Choroid plexus epithelial cell (primary cell): ENCODE measurements around the gene UGP2.

Experiments used
- DNase-seq: peaks from one replicate; pipeline ENCODE4 v3.0.0-alpha.2; 2010; ENCODE audit warnings: low read depth
- H3K4me3 ChIP-seq: 2 replicates; pipeline ENCODE4 v1.5.1; 2011; ENCODE audit warnings: low read depth, mild to moderate bottlenecking, control low read depth, low read length, moderate library complexity
- TF ChIP-seq, protein P1 (sequence below): conservative IDR thresholded peaks from 2 replicates; pipeline ENCODE4 v1.5.1; 2011; ENCODE audit warnings: low read depth, mild to moderate bottlenecking, control low read depth, inconsistent platforms, low read length, moderate library complexity

UGP2 gene

DNA sequence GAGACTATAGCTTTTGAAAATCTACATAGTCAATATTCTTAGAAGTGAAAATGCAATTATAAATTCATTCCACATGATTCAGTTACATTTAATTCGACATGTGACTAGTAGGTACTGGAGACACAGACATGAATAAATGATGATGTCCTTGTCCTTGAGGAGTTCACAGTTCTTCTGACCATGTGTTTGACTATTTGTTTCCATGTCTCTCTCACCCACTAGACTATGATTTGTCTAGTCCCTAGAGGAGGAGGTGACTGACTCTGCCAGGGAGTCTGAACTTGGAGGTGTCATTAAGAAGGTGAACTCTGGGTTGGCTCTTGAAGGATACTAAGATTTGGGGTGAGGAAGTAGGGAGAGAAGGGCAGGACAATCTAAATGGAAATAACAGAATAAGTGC lies 20.7 kb upstream of the UGP2 start:
- TF ChIP-seq, protein P1, sequence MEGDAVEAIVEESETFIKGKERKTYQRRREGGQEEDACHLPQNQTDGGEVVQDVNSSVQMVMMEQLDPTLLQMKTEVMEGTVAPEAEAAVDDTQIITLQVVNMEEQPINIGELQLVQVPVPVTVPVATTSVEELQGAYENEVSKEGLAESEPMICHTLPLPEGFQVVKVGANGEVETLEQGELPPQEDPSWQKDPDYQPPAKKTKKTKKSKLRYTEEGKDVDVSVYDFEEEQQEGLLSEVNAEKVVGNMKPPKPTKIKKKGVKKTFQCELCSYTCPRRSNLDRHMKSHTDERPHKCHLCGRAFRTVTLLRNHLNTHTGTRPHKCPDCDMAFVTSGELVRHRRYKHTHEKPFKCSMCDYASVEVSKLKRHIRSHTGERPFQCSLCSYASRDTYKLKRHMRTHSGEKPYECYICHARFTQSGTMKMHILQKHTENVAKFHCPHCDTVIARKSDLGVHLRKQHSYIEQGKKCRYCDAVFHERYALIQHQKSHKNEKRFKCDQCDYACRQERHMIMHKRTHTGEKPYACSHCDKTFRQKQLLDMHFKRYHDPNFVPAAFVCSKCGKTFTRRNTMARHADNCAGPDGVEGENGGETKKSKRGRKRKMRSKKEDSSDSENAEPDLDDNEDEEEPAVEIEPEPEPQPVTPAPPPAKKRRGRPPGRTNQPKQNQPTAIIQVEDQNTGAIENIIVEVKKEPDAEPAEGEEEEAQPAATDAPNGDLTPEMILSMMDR, result no peak
- no peak for DNase-seq
- no peak overlapping the region for H3K4me3 ChIP-seq

DNA sequence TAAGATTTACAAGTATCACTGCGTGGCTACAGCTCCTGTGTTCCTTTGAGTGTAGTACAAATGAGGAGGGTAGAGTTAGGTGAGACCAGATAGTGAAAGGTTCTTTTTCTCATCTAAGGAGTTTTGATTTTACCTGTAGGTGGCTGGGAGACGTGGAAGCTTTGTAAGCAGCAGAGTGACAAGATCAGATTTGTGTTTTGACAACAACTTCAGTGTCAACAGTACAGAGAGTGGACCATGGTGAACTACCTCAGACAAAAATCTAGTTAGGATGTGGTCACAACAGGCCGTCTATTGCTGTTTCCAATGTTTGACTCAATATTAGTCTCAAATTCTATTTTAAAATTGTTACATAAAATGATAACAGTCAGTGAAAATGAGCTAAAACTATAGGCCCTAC lies 20.3 kb upstream of the UGP2 start:
- no peak for DNase-seq
- TF ChIP-seq, protein P1, result no peak
- no peak overlapping the region for H3K4me3 ChIP-seq

DNA sequence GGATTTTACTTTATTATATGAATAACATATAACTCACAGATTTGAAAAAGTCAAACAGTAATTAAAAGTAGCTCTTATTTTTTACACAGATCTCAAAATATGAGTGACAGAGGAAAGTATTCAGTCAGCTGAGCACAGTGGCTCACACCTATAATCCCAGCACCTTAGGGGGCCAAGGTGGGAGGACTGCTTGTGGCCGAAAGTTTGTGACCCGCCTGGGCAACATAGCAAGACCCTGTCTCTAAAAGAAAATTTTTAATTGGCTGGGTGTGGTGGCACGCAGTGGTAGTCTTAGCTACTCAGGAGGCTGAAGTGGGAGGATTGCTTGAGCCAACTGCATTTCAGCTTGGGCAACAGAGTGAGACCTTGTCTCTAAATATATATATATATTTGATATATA lies 19.2 kb upstream of the UGP2 start:
- H3K4me3 ChIP-seq, result no peak overlapping the region
- no peak for DNase-seq
- TF ChIP-seq, protein P1, result no peak

DNA sequence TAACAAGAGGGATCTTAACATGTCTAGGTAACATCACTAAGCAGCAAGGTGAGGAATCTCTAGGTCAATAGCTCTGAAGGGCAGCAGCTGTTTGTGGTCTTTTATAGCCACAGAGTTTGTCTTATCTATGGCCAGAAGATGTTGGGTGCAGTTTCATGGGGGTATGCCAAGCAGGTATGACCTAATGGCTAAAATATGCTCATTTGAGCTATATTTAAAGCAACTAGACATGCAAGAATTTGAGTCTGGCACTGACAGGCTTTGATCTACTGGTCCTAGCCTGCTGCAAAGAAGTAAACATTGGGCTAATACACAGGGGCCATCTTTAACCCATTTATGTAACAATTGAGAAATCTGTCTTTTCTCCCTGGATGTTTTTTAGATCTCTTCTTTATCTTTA lies 13.9 kb upstream of the UGP2 start:
- H3K4me3 ChIP-seq, result no peak overlapping the region
- DNase-seq, result peak; percentile 92
- TF ChIP-seq, protein P1, result no peak

DNA sequence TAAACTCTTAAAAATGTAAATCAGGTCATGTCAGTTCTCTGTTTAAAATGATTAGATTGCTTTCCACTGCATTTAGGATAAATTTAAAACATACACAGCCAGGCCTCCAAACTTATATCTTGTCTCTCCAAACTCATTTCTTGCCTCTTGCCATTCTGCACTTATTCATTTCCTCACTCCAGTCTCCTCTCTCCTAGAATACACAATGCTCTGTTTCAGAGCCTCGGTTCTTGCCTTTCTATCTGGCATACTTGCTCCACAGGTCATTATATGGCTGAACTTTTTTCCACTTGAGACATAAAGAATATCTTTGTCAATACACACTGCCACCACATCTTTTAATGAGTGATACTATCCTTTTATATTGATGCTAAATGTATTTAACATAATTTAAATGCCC lies 10.5 kb upstream of the UGP2 start:
- TF ChIP-seq, protein P1, result no peak
- no peak for DNase-seq

DNA sequence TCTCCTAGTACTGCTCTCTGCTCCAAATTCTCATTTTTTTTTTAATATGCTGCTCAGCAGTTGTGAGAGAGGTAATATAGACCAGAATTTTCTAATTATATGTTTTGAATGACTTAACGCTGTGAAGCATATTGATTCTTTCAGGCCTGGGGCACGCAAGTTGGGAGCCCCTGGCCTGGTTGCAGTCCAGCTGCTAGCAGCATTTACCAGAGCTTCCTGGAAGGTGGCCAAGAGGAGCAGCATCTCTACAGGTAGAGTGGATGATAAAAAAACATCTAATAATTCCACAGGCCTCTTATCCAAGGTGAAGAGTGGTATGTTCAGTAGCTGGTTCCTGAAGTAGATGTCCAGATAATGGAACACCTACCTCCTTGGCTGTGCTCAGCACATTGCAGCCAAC lies 7.3 kb upstream of the UGP2 start:
- TF ChIP-seq, protein P1, result no peak
- no peak for DNase-seq
- no peak overlapping the region for H3K4me3 ChIP-seq

More for the DNA sequence above, 10.5 kb upstream of the UGP2 start:
- H3K4me3 ChIP-seq, result no peak overlapping the region

DNA sequence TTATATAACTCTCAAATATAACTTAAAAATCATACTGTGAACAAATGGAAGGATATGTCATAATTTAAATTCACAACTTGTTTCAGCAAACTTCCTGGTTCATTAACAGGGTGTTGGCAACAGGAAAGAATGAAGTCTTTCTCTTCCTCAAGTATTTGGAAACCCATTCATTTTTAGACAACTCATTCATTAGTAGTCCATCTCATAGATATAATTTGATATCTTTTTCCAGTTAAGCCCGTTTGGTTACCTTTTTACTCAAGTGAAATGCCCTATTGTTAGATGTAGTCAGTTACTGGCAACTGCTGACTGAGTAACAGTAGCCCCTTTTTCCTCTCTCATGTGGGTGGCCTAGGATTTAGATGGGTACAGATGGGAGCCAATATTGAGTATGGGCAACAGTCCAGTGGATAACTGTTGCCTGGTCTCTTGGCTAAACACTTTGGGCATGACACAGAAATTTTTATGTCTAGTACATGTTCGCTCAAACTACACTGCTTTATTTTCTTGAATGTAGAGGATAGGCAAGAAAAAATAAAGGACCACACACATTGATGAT lies 4.6 kb upstream of the UGP2 start:
- H3K4me3 ChIP-seq, result no peak overlapping the region
- no peak for DNase-seq
- TF ChIP-seq, protein P1, result no peak
